GM18502 (cell line): ENCODE results near the gene USP34.
A peak's percentile ranks its signal among the peaks of the same experiment; 100 is the strongest.
"Not testable (repeated sequence)": the region's sequence is repeated elsewhere in the genome, so short reads cannot be mapped to it uniquely, and the experiment has no call there.

Experiments
- ATAC-seq: cut with Tn5 transposase; IDR thresholded peaks from one replicate; pipeline ENCODE4 v1.9.1; 2021; ENCODE audit warnings: mild to moderate bottlenecking; ENCODE audit not compliant: unreplicated experiment, poor library complexity

Gene USP34

DNA sequence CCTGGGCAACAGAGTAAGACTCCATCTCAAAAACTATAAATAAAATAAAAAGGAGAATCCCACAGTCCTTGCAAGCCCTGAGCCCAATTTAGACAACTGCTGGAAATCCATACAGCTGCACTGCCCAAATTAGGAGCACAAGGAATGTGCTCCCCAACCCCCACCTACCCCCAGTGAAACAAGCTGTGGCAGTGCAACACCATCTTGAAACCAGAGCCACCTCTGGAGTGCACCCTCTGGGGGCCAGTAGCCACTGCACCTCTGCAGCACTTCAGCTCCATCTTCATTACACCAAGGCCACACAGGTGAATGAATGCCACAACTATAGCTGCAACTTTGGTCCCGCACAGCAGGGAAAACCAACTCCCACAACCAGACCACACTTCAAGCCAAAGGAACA, 37.3 kb downstream of the USP34 start:
- ATAC-seq = no peak

DNA sequence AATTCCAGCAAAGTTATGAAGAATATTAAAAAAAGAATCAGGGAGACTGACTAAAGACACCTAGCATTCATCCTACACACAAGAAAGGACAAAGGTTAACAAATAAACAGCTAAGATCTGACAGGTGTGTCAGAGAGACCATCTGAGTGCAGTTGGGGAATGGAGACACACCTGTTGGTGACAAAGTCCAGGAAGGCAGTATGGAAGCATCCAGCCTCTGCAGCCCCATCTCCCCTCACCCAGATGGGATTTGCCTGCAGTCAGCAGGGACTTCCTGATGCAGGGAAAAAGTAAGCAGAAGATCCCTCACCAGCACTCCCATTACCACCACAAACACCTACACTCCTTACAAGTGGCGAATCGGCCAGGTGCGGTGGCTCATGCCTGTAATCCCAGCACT, 37.9 kb downstream of the USP34 start:
- no peak for ATAC-seq

DNA sequence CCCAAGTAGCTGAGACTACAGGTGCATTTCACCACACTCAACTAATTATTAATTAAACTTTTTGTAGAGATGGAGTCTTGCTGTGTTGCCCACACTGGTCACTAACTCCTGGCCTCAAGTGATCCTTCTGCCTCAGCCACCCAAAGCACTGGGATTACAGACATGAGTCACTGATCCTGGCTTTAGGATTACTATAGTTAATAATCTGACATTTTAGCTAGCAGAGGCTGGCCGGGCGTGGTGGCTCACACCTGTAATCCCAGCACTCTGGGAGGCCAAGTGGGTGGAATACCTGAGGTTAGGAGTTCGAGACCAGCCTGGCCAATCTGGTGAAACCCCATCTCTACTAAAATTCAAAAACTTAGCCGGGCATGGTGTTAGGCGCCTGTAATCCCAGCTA, 39.5 kb downstream of the USP34 start:
- no peak for ATAC-seq

DNA sequence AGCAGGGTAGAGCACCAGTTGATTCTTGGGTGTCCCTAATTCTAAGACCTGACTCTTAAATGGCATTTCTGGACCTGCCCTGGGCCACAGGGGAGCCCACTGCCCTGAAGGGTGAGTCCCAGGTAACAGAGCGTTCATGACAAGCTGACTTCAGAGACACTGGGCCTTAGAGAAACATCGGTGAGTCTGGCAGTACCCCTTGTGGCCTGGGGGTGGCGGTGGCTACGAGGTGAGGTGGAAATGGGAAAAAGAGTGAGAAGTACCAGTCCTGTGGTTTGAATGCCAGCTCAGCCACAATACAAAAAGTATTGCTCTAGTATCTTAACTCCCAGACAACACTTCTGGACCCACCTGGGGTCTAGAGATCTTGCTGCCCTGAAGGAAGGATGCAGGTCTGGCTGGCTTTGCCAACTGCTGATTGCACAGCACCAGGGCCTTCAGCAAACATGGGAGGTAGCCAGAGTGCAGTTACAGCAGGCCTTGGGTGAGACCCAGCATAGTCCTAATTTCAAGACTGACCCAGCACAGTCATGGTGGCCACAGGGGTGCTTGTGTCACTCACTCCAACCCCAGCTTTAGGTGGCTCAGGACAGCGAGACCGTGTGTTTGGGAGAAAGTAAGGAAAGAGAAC, 44.5 kb downstream of the USP34 start:
- ATAC-seq = peak; percentile 75

DNA sequence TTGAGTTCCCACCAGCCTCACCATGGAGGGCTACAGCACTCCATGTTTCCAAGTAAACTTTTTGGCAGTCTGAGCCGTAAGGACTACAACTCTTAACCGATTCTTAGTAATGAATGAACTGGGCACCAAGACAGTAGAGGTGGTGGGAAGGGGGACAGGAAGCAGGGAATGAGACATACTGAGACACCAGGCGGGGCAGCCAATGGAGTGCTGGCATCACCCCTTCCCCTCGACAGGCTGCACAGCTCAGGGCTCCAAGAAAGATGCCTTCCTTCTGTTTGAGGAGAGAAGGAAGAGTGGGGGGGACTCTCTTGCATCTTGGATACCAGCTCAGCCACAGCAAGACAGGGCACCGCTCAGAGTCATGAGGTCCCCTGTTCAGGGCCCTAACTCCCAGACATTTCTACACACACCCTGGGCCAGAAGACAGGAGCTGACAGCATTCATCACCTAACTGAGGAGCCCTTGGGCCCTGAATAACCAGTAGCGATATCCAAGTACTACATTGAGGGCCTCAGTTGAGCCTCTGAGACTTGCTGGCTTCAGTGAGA, 45.2 kb downstream of the USP34 start:
- peak; percentile 12 for ATAC-seq

DNA sequence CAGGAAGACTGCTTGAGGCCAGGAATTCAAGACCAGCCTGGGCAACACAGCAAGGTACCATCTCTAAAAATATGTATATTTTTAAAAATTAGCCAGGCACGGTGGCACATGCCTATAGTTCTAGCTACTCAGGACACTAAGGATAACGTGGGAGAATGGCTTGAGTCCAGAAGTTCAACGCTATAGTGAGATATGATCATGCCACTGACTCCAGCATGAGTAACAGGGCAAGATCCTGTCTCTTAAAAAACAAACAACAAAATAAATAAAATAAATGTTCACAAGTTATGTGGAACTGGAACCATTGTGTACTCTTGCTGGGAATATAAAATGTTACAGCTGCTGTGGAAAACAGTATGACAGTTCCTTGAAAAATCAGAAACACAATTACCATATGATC, 47.2 kb downstream of the USP34 start:
- no peak for ATAC-seq

DNA sequence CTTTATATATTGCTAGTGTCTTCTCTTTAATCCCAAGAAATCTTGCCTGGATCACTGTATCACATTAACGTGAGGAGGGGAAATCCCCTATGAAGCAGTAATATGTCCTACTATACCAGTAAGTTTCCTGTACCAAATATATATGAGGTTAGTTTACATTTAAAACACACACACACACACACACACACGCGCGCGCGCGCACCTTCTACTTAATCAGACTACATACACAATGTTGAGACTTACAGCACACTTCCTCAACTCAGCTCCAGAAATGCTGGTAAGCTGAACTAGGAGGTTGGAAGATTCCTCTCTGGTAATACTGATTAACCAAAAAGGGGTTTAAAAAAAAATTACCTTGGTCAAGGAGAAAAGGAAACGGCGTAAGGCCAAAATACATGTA, 49.3 kb downstream of the USP34 start:
- no peak for ATAC-seq

DNA sequence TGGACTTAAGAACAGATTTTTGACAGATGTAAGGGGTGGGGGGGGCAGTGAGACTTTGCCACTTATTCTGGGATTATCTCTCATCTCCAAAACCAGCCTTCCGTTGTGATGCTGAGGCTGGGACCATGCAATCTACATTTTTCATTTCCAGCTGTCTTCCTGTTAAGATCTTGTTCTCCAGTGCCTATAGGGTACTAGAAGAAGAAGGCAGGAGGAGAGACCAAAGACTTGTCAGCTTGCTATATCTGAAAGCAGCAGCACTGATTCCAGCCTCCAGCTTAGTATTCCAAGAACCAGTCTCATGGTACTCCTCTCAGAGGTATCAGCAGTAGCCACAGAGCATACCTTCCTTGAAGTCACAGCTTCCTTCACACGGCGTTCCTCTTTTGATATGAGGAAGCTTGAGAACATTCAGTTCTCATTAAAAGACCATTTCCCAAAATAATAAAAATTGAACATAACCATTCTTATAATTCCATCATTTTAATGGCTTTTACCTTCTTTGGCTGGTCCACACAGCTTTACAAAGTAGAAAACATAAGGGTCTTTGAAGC, 49.8 kb downstream of the USP34 start:
- ATAC-seq = no peak

DNA sequence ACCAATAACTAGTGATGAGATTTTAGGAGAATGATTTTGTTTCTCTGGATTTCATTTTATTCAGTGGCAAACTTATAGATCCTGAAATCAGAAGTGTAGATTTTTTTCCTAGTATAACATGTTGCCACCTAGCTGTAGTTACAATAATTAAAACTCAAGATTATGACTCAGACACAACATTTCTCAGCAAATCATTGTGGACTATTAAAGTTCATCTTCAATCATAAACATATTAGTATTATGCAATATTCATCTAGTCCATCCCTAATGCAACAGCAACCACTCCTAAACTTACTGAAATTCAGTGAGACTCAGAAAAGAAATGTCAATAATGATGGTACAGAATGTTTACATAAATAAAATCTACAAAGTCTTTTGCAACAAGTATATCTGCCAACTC, 51.3 kb downstream of the USP34 start:
- ATAC-seq = no peak

DNA sequence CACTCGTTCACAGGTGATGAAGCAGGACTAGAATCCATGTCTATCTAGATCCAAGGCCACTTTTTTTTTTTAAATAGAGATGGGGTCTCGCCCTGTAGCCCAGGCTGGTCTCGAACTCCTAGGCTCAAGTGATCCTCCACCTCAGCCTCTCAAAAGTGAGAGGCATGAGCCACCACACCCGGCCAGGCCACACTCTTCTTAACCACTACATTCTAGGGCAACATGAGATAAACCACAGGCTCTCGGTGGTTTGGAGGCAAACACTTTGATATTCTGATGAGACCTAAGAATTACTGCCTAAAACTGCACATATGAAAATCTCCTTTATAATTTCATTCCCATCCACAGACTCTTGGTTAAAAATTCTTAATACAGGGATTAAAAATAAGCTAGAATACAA, 51.8 kb downstream of the USP34 start:
- no peak for ATAC-seq

DNA sequence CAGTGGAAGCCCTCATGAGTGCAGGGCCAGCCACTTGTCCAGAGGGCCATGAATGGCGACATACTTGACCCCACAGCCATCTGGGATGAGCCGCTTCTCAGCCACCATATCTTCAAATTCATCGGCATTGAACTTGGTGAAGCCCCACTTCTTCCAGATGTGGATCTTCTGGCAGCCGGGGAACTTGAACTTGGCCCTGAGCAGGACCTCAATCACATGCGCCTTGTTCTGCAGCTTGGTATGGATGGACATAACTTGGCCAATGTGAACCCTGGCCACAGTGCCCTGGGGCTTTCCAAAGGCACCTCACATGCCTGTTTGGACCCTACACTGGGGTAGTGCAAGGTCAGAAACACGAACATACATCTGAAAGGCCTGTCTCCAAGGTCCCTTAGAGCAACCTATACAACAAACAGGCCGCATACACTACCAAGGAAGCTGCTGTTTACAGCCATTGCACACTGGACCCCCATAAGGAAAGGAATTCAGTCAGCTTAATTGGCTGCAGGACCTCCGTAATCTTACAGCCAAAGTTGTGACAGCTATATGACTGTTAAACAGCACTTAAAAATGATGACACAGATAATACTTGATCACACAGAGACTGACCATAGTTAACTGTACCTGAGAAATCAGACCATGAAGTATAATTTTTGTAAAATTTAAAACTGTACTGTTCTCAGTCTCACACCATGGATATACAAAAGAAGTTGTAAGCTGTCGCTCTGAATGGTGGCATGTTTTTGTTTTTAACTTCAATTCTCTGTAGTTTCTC, 53.8 kb downstream of the USP34 start:
- ATAC-seq = no peak

DNA sequence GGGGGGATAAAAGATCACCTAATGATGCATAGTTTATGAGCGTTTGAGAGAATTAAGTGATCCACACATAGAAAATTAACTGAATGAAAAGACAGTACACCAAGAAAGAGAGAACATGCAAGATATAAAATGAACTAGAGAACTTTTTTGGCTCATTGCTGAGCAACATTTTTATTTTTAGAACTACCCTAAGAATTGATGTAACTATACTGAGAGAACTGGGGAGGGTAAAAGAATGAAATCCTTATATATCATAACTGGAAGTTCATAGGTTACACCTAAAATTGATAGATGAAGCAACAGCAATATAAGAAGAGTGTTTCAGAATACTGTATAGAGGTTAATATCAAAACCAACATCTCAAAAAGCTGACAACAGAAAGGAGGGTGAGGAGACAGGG, 55.6 kb downstream of the USP34 start:
- no peak for ATAC-seq

DNA sequence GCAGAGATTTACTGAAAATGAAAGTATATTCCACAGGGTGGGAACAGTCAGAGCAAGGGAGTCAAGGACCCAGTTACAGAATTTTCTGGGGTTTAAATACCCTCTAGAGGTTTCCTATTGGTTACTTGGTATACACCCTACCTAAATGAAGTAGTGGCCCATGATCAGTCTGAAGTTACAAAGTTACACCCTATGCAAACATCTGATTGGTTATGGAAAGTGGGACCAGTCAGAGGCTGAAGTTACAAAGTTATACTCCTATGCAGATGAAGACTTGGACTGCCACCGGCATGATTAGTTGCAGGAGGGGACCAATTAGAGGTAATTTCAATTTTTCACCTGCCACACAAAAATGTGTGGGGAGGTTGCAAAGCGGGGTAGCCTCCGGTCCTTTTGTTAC, 56.2 kb downstream of the USP34 start:
- ATAC-seq = no peak

DNA sequence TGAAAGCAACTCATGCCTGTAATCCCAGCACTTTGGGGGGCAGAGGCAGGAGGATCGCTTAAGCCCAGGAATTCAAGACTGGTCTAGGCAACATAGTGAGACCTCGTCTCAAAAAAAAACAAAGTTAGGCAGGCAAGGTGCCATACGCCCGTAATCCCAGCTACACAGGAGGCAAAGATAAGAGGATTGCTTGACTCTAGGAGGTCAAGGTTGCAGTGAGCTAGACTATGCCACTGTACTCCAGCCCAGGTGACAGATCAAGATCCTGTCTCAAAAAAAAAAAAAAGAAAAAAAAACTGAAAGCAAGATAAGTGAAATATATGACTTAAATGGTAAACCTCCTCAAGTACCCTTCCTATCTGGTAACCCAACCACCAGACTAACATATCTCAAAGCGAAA, 59.8 kb downstream of the USP34 start:
- ATAC-seq = no peak

DNA sequence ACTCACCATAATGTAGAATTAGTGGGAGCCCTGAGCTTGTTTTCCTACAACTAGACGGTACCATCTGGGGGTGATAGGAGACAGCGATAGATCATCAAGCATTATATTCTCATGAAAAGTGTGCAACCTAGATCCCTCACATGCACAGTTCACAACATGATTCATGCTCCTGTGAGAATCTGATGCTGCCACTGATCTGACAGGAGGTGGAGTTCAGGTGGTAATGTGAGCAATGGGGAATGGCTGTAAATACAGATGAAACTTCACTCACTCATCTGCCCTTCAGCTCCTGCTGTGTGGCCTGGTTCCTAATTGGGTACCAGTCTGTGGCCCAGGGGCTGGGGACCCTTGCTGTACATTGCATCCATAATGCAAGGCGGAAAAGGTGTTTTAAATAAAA, 60.7 kb downstream of the USP34 start:
- ATAC-seq = no peak

DNA sequence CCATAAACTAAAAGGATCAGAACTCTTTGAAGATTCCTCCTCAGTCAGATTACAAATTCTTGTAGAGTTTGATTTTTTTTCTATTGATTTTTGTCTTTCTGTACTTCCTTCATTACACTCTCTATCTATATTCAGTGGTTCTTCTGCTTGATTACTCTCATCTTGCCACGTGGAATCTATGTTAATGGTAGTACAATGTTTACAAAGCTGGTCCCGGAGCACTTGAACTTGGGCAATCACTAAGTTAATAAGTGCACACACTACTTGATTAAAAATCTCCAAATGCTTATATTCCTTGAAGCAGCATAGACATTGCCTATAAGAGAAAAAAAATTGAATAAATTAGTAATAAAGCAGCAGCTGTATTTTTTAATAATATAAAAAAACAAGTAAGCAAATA, 65.1 kb downstream of the USP34 start:
- no peak for ATAC-seq

DNA sequence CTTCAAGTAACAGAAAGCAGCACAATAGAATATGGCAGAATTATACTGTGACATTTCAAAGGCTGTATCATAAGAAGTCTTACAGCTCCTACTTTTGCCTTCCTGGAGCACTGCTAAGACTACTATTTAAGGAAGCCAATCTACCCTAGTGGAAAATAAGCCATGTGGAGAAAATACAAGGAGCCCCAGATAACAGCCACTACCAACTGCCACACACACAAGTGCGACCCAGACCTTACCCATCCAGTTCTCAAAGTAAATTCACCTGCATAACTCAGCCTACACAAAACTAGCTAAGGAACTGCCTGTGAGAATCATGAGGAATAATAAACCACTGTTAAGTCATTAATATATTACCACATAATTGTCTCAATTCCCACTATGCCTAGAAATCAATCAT, 66.4 kb downstream of the USP34 start:
- no peak for ATAC-seq

DNA sequence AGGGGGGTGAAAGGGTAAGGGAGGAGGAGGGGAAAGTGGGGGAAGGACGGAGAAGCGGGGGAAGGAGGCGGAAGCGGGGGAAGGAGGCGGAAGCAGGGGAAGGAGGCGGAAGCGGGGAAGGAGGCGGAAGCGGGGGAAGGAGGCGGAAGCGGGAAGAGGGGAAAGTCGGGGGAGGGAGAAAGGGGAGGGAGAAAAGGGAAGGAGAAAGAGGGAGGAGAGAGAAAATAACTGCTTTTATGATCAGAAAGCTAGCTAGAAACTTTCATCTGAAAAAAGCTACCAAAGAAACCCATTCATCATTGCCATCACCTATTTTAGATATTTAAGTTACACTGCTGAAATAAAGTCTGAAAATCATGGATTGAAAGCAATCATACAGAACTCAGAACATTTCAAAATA, 72.5 kb downstream of the USP34 start:
- ATAC-seq = no peak

DNA sequence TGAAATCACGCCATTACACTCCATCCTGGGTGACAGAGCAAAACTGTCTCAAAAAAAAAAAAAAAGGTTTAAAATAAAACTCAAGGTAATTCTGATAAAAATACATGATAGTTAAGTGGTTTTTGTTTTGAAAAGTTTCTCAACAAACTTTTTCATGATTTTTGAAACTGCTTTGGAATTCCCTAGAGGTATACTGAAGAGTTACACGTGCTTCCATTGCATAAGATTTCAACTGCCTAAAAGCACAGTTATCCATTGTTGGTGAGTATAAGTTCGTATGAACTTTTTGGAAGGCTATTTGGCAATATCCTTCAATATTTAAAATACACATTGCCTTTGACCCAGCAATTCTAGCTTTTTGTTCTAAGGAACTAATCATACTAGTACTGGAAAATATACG, 74.9 kb downstream of the USP34 start:
- no peak for ATAC-seq

DNA sequence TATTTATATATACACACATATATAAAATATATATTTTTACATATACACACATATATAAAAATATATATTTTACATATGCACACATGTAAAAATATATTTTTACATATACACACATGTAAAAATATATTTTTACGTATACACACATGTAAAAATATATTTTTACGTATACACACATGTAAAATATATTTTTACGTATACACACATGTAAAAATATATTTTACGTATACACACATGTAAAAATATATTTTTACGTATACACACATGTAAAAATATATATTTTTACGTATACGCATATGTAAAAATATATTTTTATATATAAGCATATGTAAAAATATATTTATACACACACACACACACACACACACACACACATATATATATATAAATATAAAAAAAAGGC, 83.3 kb downstream of the USP34 start:
- not testable (repeated sequence) for ATAC-seq

DNA sequence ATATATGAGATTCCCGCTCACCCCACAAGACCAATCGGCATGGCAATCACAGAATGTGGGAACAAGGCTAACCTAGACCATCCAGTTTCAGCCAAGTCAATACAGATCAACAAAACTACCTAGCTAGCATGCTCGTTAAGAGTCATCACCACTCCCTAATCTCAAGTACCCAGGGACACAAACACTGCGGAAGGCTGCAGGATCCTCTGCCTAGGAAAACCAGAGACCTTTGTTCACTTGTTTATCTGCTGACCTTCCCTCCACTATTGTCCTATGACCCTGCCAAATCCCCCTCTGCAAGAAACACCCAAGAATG, 90.0 kb downstream of the USP34 start:
- ATAC-seq = not testable (repeated sequence)
